ENCODE data around the gene INCENP. TPM values are rescaled to one million over a fixed set of nuclear protein-coding genes. Genes with fewer than 3 reads are reported as not detected.

The INCENP gene
- total RNA-seq, 2 experiments from 2014 or later = 12.6 to 16.3 TPM

DNA sequence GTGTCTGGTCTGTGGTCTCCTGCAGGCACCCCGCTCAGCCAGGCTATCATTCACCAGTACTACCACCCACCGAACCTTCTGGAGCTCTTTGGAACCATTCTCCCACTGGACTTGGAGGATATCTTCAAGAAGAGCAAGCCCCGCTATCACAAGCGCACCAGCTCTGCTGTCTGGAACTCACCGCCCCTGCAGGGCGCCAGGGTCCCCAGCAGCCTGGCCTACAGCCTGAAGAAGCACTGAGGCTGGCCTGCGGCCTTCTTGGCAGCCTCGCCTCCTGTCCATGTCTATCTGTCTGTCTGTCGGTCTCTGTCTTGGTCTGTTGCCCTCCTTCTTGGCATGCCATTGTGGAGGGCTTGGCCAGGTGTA is 27.9 kb downstream of the INCENP start:
- Mint-ChIP-seq H3K9me3 (no peaks in the 10 kb centered on the region), H3K4me3 (no peak overlapping the region), H3K27me3 (no peaks in the 10 kb centered on the region), H3K36me3 (ENCODE audit: low read depth) (peaks cover 57% of the 10 kb centered on the region), H3K4me1 (ENCODE audit: low read depth) (no peaks in the 10 kb centered on the region), H3K27ac (no peak overlapping the region)
- no peak for ATAC-seq (ENCODE audit: poor library complexity)
- H3K36me3 ChIP-seq (ENCODE audit: insufficient read depth, low read length) = peaks cover 54% of the 10 kb centered on the region
- TF ChIP-seq CTCF (IDR thresholded peaks at IDR 0.05) = no peak
- ChIA-PET POLR2A (no interaction called here), CTCF (no interaction called here)
- no peaks in the 10 kb centered on the region for H3K9me3 ChIP-seq (ENCODE audit: control insufficient read depth in 1 of 2, insufficient read depth in 1 of 2, low read length in 2 of 2)
- H3K27ac ChIP-seq (ENCODE audit: low read depth in 1 of 2, low read length in 2 of 2) = no peak overlapping the region
- no peak overlapping the region for H3K4me3 ChIP-seq (ENCODE audit: low read length)
- no peak for DNase-seq
- H3K27me3 ChIP-seq (ENCODE audit: control insufficient read depth in 1 of 2, insufficient read depth in 2 of 2, low read length in 2 of 2) = no peaks in the 10 kb centered on the region
- H3K4me1 ChIP-seq (ENCODE audit: insufficient read depth, low read length) = no peaks in the 10 kb centered on the region
- intact Hi-C loops (cut with DNase I, micrococcal nuclease) = no loop called here

DNA sequence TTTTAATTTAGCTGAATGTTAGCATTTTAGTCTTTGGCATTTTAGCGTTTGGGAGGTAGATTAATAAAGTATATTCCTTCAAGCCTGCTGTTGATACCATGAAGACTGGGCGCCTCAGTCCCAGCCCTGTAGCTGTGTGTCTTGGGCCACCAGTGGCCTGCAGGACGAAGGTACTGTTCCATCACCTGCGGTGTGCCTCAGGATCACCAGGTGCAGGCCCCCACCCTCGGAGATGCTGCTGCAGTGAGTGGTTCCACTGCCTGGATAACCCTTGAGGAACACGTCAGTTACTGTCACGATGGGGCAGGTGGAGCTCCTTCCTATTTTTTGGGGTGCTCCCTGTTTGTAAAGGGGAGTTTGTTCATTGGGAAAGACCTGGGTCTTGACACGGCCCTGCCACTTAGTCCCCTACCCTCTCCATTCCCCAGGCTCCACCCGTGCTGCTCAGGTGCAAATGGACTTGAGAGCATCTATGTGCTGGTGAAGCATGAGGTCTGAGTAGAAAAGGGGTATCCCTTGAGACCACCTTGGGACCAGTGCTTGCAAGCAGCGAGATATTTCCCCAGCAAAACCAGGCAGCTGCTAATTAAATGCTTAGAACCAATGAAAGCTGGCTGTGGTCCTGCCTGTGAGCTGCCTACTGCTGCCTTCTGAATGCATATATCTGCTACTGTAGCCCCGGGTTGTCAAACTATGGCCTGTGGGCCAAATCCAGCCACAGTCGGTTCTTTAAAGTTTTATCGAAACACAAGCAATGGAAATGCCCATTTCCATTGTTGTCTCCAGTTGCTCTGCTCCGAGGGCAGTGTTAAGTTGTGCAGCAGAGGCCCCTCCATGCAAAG is 28.7 kb downstream of the INCENP start:
- Mint-ChIP-seq H3K9me3 (no peaks in the 10 kb centered on the region), H3K4me1 (ENCODE audit: low read depth) (no peaks in the 10 kb centered on the region), H3K27ac (no peak overlapping the region), H3K36me3 (ENCODE audit: low read depth) (peaks cover 50% of the 10 kb centered on the region), H3K4me3 (no peak overlapping the region), H3K27me3 (no peaks in the 10 kb centered on the region)
- peaks cover 47% of the 10 kb centered on the region for H3K36me3 ChIP-seq (ENCODE audit: insufficient read depth, low read length)
- ATAC-seq (ENCODE audit: poor library complexity) = no peak
- H3K4me1 ChIP-seq (ENCODE audit: insufficient read depth, low read length) = no peaks in the 10 kb centered on the region
- no peak overlapping the region for H3K4me3 ChIP-seq (ENCODE audit: low read length)
- no peak overlapping the region for H3K27ac ChIP-seq (ENCODE audit: low read depth in 1 of 2, low read length in 2 of 2)
- no peak for TF ChIP-seq CTCF (IDR thresholded peaks at IDR 0.05)
- no peak for DNase-seq
- H3K27me3 ChIP-seq (ENCODE audit: control insufficient read depth in 1 of 2, insufficient read depth in 2 of 2, low read length in 2 of 2) = no peaks in the 10 kb centered on the region
- H3K9me3 ChIP-seq (ENCODE audit: control insufficient read depth in 1 of 2, insufficient read depth in 1 of 2, low read length in 2 of 2) = no peaks in the 10 kb centered on the region
- intact Hi-C loops (cut with DNase I, micrococcal nuclease) = no loop called here
- CTCF ChIA-PET = no interaction called here
- POLR2A ChIA-PET = no interaction called here

- Mint-ChIP-seq H3K4me1 (ENCODE audit: low read depth) (no peaks in the 10 kb centered on the region), H3K4me3 (no peak overlapping the region), H3K27me3 (no peaks in the 10 kb centered on the region), H3K9me3 (no peaks in the 10 kb centered on the region), H3K27ac (no peak overlapping the region), H3K36me3 (ENCODE audit: low read depth) (peaks cover 44% of the 10 kb centered on the region)
- Histone ChIP-seq H3K4me1 (ENCODE audit: insufficient read depth, low read length) (no peaks in the 10 kb centered on the region), H3K9me3 (ENCODE audit: control insufficient read depth in 1 of 2, insufficient read depth in 1 of 2, low read length in 2 of 2) (no peaks in the 10 kb centered on the region), H3K36me3 (ENCODE audit: insufficient read depth, low read length) (peaks cover 41% of the 10 kb centered on the region), H3K27me3 (ENCODE audit: control insufficient read depth in 1 of 2, insufficient read depth in 2 of 2, low read length in 2 of 2) (no peaks in the 10 kb centered on the region), H3K4me3 (ENCODE audit: low read length) (no peak overlapping the region), H3K27ac (ENCODE audit: low read depth in 1 of 2, low read length in 2 of 2) (no peak overlapping the region)
- POLR2A ChIA-PET = no interaction called here
- TF ChIP-seq CTCF (IDR thresholded peaks at IDR 0.05) = no peak
- DNase-seq (no peak), ATAC-seq (ENCODE audit: poor library complexity) (no peak)
- CTCF ChIA-PET = interaction anchor here (0.7 kb wide), 2 partner anchors 86 to 240 kb away, joined by 4 read pairs; no protein-coding TSS in a partner anchor
- intact Hi-C loops (cut with DNase I, micrococcal nuclease) = no loop called here
Measured at GRCh38 chr11:62153087-62153395, 29.2 kb downstream of the INCENP start.
